Cardiac septum (tissue), 1 donor: Measurements from ENCODE around the gene KRTAP5-9. TPM values are rescaled to one million over a fixed set of nuclear protein-coding genes. Genes with fewer than 3 reads are reported as not detected.
"Not testable (repeated sequence)": the region's sequence is repeated elsewhere in the genome, so short reads cannot be mapped to it uniquely, and the experiment has no call there.

Source experiments
- DNase-seq: peaks from one replicate; pipeline ENCODE4 v3.0.0-alpha.2; 2020; ENCODE audit warnings: low spot score
- intact Hi-C: fragments of 100-400 bp; cut with DNase I; formaldehyde crosslinking; loops from one replicate; pipeline ENCODE4 v1.14.0; 2022
- long read RNA-seq: library from polyadenylated mRNA; unstranded; transcript quantifications from one replicate; pipeline ENCODE4 v2.0.0, GENCODE V29; 2021
- total RNA-seq: library from RNA; stranded (reverse); fragmentation: NEBNext Ultra II Directional; extraction: Animal tissue kit (Norgen Biotek cat#: 25700); gene quantifications from one replicate; pipeline ENCODE4 v1.2.1, GENCODE V29; 2021
- donor health status: DM: no; HTN: no; CAD: no.

Gene KRTAP5-9, protein sequence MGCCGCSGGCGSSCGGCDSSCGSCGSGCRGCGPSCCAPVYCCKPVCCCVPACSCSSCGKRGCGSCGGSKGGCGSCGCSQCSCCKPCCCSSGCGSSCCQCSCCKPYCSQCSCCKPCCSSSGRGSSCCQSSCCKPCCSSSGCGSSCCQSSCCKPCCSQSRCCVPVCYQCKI
- not detected for total RNA-seq
- long read RNA-seq = 0 reads

DNA sequence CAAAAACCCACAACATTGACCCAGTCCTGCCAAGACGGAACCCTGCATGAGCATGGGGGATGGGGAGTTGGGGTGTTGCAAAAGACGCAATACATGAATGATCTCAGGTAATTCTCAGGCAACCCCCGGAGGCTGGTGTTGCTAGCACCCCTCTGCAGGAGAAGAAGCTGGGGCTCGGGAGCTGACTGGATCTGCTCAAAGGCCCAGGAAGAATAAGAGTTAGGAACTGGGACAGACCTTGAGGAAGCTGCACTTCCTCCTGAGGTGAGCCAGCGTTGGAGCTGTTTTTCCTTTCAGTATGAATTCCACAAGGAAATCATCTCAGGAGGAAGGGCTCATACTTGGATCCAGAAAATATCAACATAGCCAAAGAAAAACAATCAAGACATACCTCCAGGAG lies at the start of gene KRTAP5-9:
Gene KRTAP5-9 (plus strand): TSS at position 301 of the 400 bp plus-strand sequence. CDS start 238 bp downstream, outside the sequence.
- intact Hi-C loops = no loop called here
- DNase-seq = no peak

DNA sequence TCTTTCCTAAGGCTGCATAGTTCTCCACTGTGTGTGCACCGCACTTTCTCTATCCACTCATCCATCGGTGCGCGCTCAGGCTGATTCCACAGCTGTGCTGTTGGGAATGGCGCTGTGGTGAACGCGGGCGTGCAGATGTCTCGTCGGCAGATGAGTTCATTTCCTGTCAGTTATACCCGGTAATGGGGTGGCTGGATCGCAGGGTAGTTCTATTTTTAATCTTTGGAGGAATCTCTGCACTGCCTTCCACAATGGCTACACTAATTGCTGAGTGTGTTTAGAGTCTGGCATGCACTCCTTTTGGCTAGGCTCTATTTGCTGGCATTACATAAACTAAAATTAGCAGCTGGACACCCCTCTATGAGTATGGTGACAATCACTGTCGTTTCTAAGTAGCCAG lies 49.1 kb upstream of the KRTAP5-9 start:
- DNase-seq = peak; percentile 38
- intact Hi-C loops = no loop called here

DNA sequence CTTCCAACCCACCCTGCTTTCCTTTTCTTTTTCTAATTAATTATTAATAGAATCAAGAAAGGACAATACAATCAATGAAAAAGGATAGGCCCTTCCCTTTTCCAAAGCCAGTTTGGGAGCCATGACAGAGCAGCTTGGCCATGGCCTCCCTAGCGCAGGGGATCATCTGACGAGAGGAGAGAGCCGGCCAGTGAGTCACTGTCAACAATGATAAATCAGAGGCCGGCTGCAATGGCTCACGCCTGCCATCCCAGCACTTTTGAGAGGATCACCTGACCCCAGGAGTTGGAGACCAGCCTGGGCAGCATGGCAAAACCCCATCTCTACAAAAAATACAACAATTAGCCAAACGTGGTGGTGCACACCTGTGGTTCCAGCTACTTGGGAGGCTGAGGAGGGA lies 48.7 kb upstream of the KRTAP5-9 start:
- intact Hi-C loops = no loop called here
- DNase-seq = peak; percentile 65

DNA sequence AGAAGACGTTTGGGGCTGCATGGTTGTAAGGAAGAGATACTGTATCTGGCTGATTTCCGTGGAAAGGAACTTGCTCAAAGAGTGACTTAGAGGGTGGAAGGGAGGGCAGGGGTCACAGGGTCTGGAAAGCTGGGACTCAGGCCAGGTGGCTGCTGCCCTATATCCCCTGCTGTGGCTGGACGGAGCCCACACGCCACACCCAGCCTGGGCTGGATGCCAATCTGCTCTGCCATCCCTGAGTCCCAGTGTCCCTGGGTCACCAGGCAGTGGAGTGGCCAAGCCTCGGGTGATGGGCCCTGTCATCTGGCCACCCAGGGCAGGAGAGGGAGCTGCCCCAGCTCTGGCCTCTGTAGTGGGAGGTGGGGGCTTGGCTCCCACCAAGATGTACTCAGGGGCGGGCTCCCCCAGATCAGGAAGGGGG lies 47.6 kb upstream of the KRTAP5-9 start:
- peak; percentile 82 for DNase-seq
- intact Hi-C loops = no loop called here

DNA sequence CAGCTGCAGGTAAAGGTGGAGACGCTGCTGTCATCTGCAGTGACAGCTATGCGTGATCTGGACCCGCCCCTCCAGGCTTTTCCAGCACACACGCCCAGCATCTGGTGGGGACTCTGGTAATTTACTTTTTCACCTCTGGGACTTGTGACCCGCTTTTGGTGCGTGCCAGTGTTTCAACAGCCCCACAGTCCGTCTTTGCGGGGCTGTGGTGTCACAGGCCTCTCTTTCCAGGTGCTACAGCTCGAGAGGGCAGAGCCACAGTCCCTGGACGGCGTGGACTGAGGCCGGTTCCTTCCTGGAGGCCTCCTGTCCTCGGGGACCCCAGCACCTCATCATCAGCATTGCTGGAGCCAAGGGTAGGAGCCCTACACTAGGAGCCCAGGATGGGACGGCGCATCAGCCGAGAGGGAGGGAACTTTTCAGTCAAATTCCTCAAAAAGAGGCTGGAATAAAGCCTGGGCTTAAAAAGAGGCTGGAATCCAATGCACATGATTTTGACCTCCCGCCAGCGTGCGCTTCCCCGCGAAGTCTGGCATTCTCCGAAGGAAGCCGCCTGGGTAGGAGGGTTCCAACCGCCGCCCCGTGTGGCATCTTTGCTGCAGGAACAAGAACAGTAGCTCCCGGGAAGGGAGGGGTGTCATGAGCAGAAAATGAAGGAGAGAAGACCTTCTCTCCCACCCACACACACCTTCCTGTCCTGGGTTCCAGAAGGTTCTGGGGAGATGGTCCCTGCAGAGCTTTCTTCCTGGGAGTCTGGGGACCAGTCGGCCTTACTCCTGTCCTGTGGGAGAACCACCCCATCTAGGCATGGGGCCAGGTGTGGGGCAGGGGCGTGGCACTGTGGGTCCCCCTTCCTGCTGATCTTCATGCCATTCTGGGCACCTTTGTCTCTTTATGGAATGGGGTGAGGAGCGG lies 46.9 kb upstream of the KRTAP5-9 start:
- DNase-seq = peak; percentile 64
- intact Hi-C loops = no loop called here

DNA sequence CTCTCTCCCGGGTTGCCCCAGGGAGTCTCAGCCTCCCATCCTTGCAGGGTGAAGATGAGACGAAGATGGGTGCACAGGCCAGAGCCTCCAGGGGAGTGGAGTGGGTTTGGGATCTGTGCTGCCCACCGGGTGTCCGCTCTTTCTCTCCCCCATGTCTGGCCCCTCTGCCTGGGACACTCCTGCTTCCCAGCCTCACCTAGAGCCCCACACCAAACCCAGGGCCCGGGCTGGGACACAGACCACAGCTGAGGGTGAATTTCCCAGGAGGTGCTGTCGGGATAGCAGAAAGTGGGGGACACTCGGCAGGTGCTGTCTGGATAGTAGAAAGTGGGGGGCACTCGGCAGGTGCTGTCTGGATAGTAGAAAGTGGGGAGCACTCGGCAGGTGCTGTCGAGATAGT lies 46.2 kb upstream of the KRTAP5-9 start:
- peak; percentile 26 for DNase-seq
- intact Hi-C loops = no loop called here

DNA sequence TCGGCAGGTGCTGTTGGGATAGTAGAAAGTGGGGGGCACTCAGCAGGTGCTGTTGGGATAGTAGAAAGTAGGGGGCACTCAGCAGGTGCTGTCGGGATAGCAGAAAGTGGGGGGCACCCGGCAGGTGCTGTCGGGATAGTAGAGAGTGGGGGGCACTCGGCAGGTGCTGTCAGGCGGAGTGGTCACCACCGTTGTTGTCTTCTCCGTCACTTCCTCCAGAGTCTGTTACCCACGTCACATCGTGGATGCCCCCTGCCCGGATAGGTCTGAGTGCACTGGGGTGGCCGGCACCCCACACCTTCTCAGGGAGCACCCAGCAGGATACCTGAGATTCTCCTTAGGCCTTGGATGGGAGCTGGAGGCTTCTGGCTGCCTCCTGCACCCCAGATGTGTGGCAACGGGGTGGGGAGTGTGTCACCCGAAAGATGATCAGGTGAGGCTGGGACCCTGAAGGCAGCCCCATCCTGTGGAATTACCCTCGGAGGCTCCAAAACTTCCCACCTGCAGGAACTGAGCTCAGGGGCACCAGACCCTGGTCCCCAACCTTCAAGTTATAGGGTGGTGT lies 45.3 kb upstream of the KRTAP5-9 start:
- peak; percentile 58 for DNase-seq

DNA sequence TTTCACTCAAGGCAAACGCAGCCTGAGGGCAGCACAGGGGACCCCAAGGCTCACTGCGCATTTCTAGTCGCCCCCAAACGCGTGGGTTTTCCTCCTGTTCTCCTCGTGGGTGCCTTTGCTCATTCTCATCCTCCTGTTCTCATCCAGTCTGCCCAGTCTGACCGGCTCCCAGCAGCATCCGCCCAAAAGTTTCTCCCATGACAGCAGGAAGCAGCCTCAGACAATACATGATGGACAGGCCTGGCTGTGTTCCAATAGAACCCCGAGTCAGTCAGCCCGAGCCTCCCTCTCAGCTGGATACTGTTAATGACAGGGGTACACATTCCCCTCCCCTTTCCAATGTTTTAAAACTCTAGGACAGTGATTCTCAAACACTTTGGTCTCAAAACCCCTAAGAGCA lies 43.7 kb upstream of the KRTAP5-9 start:
- peak; percentile 43 for DNase-seq
- intact Hi-C loops = no loop called here

More for the DNA sequence above, 45.3 kb upstream of the KRTAP5-9 start:
- intact Hi-C loops = no loop called here

DNA sequence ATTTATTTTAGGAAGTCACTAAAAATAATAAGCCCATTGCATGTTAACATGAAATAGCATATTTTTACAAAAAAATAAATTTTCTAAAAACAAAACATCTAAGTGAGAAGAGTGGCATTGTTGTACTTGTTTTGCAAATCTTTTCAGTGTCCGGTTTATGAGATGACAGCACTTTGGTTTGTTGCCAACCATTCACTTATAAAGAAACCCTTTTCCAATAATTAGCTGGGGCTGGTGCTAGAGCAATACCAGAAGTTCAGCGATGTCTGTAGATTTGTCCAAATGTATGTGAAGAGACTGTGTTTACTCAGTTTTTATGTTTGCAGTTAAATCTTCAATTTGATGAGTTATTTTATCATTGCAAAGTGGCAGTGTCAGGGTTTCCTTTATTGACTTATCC lies 43.2 kb upstream of the KRTAP5-9 start:
- intact Hi-C loops = no loop called here

DNA sequence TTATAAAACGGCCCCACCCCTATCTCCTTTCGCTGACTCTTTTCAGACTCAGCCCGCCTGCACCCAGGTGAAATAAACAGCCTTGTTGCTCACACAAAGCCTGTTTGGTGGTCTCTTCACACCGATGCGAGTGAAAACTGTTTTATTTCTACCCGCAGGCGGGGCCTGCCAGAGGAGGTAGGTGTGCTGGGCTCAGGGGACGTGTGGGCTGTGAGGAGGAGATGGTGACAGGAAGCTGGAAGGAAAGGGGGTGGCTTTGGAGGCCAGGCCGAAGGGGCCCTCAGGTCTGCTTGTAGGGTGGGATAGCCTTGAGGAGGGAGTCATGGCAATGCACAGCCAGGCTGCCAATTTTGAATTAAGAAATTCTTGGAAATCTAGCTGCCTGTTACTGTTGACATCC lies 42.4 kb upstream of the KRTAP5-9 start:
- intact Hi-C loops = no loop called here
- peak; percentile 26 for DNase-seq

More for the DNA sequence above, 43.2 kb upstream of the KRTAP5-9 start:
- DNase-seq = no peak

DNA sequence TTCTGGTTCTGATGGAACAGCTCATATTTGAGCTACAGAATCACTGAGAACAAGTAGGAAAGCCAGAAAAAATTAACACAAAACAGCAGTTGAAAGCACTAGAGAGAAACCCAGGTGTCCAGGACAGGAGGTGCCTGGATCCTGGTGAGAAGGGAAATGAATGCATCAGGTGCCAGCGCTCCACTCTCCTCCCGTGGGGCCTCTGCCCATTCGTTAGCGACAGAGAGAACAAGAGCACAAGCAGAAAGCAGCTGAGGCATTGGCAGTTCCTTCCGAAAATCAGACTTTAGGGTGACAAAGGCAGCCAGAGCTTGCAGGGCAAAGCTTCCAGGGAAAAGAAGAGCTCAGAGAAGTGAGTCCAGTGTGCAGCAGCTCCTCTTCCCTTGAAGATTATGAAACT lies 41.1 kb upstream of the KRTAP5-9 start:
- no peak for DNase-seq
- intact Hi-C loops = no loop called here

DNA sequence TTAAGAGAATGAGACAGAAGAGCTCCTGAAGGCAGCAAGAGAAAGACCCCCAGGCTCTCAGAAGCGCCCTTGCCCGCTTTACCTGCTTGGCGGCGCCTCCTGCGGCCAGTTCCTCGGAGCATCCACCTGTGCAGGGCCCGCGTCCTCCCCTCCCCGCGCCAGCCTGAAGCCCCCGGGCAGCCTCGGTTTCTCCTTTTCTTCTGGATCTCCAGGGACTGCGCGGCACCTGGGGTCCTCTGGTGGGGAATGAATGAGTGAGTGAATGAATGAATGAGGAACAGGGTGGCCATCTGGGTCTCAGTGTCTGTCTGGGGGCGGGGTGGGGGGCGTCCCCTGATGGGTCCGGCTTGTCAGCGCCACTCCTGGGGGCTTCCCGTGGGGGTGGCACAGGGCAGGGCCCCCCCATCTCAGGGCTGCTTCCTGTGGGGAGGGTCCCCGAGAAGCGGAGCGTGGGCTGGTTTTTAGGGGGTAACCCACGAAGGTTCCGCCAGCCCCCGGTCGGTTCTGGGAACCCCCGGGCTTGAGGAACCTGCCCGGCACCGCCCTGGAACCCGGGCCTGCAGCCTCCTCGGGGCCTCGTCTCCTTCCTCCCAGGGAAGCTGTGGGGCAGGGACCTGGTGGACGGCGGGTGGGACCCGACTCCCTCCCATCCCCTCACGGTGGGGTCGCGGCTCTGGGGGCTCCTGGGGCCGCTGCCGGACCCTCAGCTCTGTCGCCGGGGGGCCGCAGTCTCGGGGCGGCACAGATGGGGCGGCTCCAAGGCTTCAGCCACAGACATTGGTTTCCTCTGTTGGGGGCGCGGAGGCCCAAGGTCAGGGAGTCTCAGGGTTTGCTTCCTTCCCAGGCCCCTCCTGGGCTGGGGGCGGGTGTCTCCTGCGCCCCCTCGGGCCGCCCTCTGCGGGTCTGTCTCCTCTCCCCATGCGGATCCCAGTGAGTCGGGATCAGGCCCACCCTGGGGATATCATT lies 29.4 kb upstream of the KRTAP5-9 start:
- intact Hi-C loops = no loop called here

DNA sequence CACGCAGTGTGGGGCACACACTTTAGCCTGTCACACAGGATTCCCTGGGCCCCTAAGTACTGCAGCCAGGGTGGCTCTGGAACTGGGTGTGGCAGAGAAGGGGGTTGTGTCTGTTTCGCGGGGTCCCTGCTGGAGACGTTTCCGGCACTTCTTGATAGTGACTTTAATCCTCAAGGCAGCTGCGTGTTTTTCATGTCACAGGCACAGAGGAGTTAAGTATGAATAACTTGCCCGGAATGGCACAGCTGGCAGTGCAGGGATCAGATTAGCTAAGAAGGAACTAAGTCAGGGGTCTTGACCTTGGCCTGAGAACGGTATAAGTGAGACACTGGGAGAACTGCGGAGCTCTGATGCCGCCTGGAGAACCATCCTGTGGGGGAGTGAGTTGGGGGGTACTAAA lies 28.7 kb upstream of the KRTAP5-9 start:
- DNase-seq = no peak
- intact Hi-C loops = no loop called here

More for the DNA sequence above, 29.4 kb upstream of the KRTAP5-9 start:
- DNase-seq = no peak

DNA sequence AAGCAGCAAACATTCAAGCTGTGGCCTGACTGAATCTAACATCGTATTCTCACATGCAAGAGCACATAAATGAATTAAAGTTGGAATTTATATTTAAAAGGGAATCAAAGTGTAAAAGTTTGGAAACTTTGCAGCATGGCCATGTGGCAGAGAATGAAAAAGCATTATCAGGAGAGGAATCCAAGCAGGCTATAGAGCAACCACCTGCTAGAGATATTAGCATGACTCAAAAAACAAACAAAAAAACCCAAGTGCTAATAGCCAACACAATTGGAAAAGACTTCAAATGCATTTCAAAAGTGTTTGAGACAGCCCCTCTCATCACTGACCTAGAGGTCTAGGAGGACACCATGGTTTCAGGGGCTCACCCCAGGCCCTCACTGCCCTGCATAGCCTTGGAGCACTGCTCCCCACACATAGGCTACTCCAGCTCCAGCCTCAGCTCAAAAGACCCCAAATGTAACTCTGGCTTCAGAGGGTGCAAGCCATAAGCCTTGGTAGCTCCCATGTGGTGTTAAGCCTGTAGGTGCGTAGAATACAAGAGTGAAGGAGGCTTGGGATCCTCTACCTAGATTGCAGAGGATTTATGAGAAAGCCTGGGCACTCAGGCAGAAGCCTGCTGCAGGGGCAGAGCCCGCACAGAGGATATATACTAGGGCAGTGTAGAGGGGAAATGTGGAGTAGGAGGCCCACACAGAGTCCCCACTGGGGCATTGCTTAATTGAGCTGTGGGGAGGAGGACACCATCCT lies 22.9 kb upstream of the KRTAP5-9 start:
- DNase-seq = no peak
- intact Hi-C loops = no loop called here

DNA sequence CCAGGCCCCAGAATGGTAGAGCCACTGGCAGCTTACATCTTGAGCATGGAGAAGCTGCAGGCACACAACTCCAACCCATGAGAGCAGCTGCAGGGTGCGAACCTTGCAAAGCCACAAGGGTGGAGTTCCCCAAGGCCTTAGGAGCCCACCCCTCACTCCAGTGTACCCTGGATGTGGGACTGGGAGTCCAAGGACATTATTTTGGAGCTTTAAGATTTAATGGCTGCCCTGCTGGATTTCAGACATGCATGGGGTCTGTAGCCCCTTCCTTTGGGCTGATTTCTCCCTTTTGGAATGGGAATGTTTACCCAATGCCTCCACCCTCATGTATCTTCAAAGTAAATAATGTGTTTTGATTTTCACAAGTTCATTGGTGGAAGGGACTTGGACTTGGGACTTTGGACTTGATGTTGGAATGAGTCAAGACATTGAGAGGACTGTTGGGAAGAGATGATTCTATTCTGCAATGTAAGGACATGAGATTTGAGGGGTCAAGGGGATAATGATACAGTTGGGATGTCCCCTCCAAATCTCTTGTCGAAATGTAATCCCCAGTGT lies 22.2 kb upstream of the KRTAP5-9 start:
- no peak for DNase-seq
- intact Hi-C loops = no loop called here

DNA sequence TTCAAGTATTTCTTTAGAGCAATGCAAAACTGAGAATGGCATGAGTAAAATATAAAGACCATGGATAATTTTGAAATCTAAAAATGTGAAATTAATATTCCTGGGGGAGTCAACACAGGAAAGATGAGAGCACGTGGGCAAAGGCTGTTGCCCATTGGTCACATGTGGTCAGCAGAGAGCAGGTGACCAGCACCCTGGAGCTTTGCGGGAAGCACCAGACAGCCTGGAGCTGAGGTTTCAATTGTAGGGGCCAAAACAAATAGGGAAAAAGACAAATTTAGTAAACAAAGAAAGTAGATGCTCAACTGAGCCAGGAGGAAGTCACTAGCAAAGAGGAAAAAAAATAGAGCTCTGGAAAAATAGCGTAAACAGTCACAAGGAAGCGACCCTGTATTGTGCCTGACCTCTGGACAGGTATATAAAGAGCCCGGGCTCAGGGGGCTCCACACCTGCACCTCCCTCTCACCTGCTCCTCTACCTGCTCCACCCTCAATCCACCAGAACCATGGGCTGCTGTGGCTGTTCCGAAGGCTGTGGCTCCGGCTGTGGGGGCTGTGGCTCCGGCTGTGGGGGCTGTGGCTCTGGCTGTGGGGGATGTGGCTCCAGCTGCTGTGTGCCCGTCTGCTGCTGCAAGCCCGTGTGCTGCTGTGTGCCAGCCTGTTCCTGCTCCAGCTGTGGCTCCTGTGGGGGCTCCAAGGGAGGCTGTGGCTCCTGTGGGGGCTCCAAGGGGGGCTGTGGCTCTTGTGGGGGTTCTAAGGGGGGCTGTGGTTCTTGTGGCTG lies 21.2 kb upstream of the KRTAP5-9 start, which contains the start of gene KRTAP5-7:
Gene KRTAP5-7 (plus strand): TSS at position 472 of the 780 bp plus-strand sequence. CDS start 34 bp downstream, at position 506.
- DNase-seq, intact Hi-C loops: not testable (repeated sequence)

DNA sequence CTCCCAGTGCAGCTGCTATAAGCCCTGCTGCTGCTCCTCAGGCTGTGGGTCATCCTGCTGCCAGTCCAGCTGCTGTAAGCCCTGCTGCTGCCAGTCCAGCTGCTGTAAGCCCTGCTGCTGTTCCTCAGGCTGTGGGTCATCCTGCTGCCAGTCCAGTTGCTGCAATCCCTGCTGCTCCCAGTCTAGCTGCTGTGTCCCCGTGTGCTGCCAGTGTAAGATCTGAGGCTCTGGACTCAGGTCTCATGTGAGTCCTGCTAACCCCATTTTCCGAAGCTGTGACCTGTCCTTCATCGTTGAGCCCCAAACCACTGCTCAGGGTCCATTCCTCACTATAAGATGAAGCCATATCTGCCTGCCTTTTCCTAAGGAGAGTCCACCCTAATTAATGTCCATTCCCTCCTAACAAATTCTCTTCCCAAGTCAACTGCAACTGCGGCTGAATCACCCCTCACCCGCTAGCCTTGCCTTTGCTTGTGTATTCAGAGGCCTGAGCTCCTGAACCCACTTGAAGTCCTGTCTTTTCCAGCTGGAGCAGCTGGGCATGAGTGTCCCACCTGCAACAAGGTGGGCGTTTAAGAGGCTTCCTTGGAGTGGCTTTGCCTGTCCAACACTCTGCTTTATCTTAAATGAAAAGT lies 20.5 kb upstream of the KRTAP5-9 start:
- intact Hi-C loops = no loop called here
- no peak for DNase-seq
